ENCODE measurements around the gene PTBP2.

The PTBP2 gene

DNA sequence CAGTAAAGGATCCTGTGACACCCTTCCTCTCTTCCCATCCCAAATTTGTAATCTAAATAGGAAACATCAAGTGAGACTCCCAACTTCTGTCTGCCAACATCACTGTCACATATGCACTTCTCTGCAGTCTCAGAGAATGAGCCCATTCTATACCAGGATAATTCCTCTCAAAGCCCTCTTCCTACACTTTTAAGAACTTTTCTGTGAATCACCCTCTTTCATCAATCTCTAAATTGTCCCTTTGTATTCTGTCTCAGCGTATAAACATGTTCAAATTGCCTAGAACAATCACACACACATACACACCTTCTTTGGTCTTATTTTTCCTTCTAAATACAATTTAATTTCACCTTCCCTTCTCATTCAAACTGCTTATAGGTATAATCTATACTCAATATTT lies 111.8 kb downstream of the PTBP2 start:
- no peak for DNase-seq

DNA sequence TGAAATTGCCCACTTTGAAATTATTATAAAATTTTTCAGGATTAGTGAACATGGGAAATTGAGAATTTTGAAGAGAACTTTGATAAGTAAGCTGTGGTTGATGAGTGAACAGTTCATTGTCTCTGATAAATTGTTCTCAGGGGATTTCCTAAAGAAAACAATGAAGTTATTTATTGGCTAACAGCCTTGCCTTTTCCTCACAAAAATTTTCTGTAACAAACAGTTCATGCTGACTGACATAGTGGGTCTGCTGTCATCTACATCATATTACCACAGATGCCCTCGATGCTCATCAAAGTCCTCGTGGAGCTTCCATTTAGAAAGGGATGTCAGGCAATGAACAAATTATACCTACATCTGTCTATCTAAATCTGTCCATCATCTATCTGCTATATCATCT lies 113.4 kb downstream of the PTBP2 start:
- no peak for DNase-seq

DNA sequence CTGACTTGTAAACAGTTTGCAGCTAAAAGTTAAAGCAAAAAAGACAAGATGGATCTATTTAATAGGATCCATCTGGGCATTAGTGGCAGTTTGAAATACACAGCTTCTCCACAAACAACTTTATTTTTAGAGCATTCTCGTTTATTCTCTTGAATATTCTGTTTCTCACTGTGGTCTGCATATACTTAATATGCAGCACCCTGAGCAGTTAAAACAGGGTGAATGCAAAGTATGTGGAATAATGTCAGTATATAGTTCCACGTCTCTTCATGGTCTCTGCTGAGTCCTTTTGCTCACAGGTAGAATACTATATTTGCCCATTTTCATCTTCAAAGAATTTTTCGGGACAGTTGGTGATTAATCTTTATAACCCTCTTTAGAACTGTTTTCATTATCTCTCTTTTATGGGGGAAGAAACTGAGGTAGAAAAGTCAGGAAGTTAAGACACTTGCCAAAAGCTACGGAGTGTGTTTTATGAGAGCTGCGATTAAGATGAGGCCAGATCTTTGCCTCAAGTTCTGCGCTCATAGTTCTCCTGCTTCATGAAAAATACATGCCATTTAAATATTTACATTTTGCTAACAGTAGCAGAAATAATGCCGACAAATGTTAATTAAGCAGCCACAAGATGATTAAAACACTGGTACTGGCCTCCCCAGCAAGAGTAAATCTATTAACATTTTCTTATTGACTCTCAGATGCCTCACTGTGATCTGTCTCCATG lies 115.6 kb downstream of the PTBP2 start:
- DNase-seq = no peak

DNA sequence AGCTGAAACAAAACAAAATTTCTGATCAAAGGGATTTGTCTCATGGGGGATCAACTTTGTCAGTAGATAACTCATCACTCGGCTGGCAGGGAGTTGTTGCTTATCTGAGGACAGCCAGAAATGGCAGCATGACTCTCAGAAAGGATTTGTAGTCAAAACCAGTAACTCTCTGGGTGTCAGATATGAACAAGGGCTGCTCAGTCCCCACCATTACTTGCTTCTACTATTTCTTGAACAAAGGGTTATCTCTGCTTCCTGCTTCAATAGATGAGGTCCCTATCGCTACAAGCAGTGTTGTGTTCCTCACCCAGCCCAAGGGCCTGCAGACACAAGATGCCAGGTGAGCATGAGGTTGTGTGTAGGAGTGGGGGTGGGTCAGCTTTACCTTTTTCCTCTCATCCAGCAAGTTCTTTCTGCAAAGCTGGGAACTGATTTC lies 116.2 kb downstream of the PTBP2 start:
- no peak for DNase-seq

DNA sequence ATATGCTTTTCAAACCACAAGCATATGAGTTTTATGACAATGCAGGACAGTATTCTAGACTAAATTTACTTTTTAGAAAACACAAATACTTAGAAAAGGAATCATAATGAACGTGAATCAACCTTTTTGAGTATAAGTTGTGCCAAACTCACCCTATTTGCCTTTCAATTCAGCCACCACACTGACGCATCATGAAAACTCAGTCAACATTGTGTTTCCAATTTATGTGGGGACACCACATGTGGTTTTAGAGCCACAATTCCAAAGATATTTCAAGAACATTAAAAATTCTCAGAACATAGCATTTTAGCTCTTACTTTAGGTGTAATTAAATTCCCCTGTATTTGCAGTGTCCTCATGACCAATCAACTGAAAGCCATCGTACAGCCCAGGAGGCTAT lies 118.8 kb downstream of the PTBP2 start:
- no peak for DNase-seq

DNA sequence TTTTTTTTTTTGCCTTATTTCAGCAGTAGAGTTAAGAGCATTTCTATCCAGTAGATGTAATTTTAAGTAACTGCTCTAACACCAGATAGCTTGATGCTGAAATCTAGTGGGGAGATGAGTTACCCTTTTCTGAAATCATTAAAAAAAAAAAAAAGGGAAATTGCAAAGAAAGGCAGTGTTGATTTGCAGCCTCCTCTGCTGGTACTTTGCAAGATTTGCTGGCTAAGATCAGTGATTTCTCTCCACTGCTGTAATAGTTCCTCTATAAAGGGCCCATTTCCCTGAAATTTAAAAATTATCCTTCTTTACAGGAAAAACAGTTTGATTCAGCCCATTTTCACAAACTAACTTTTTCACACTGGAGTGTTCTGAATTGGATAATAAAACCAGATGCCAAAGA lies 120.6 kb downstream of the PTBP2 start:
- DNase-seq = peak; percentile 20

DNA sequence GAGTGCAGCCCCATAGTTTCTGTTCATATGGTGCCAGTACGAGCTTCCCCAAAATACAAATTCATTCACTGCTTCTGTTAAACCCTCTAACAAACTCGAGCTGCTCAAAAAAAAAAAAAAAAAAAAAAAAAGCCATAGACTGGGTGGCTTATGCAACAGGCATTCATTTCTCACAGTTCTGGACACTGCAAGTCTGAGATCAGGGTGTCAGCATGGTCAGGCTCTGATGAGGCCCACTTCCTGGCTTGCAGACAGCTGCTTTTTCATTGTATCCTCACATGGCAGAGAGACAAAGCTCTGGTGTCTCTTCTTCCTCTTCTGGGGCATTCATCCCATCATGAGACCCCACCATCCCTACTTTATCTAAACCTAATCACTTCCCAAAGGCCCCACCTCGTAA lies 121.6 kb downstream of the PTBP2 start:
- DNase-seq = peak; percentile 20

DNA sequence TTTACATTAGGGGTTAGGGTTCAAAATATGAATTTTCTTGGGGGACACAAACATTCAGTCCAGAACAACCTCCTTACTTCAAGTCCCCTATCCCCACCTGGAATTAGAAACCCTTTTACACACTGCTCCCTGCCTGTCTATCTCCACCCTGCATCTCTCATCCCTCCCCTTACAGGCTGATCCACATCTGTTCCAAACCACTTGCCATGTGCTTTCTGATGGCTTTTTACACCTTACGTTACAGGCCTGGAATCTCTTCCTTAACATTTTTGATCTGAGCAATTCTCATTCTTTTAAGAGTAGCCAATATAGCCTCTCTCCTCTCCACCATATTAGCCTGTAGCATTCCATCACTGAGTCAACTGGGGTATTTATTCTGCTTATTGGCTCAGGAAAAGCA lies 122.0 kb downstream of the PTBP2 start:
- DNase-seq = no peak

DNA sequence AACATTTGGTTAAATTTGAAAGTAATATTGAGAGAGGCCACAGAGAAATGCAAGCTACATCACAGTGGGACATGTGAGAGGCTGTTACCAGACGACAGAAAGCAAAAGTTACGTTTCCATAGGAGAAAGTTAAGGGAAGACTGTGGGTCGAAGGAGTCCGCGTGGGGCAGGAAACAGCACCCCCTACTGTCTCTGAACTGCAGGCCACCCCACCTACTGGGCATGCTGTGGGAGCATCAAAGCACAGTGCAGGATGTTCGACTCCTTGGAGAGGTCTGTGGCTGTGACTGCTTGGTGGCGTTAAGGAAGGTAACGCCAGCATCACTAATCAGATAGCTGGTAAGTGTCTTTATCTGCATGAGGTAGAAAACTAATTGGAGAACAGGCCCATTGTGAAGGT lies 123.9 kb downstream of the PTBP2 start:
- peak; percentile 37 for DNase-seq

DNA sequence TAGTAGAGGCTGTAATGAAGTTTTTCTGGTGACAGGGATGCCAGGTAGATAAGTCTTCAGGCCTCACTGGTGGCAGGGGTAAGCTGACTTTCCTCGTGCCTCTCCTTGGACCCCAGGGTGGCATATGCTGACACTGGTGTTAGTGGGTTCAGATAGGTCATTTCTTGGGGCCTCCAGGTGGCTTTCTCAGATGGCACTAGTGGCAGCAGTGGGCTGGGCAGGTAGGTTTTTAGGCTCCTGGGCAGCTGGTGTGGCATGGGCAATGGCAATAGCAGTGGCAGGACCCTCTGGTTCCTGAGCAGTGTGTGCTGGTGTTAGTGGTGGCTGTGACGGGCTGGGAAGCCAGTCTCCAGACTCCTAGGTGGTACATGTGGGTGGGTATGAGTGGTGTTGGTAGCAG lies 140.3 kb downstream of the PTBP2 start:
- DNase-seq = no peak

DNA sequence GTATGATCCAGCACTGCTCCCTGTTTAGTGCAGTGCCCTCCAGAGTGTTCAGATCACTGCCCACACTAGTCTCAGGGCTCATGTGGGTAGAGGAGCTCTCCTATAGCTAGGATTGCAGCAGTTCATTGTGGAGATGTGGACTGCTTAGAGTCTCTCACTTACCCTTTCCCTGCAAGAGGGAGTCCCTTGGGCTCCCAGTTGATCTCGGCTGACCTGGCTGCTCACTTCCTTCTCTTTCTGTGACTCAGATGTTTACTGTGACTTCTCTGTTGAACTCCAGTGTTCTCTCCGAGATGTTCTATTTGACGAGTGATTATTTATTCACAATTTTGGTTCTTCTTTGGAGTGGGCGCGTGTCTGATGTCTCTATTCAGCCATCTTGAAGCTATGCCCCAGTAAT lies 141.9 kb downstream of the PTBP2 start:
- no peak for DNase-seq
